ENCODE results near the gene UBA7. TPM values are rescaled to one million over a fixed set of nuclear protein-coding genes. Genes with fewer than 3 reads are reported as not detected.

The UBA7 gene
- total and polyA plus RNA-seq, 2 experiments from 2014 or later: 0.14 to 0.50 TPM

GRCh38 chr3:49801160-49801559, 12.6 kb downstream of the UBA7 start:
- Mint-ChIP-seq H3K9me3 (no peaks in the 10 kb centered on the region), H3K4me3 (peak overlapping the region; percentile 72; the same call in 1 of the 3 replicates), H3K36me3 (ENCODE audit: low read depth) (no peaks in the 10 kb centered on the region), H3K27me3 (ENCODE audit: insufficient read depth, low read depth, poor library complexity) (peaks cover 20% of the 10 kb centered on the region), H3K4me1 (peaks cover 23% of the 10 kb centered on the region), H3K27ac (no peak overlapping the region)
- no peak overlapping the region for H3K4me2 ChIP-seq
- 0 out of 2 replicates have a peak, but pooled peaks cover 7% of the 10 kb centered on the region for H3F3A ChIP-seq (replicated peaks; ENCODE audit: low read depth)
- no peak overlapping the region for H3K4me3 ChIP-seq
- H3K79me2 ChIP-seq (replicated peaks; ENCODE audit: insufficient read depth): no peaks in the 10 kb centered on the region
- no peaks in the 10 kb centered on the region for H3K9me2 ChIP-seq (ENCODE audit: insufficient read depth)
- H2AFZ ChIP-seq: peak overlapping the region; percentile 99; the same call in 1 of the 2 replicates
- no peaks in the 10 kb centered on the region for H3K36me3 ChIP-seq (ENCODE audit: insufficient read depth)
- no peak overlapping the region for H3K27ac ChIP-seq (ENCODE audit: low read depth)
- no peaks in the 10 kb centered on the region for H4K20me1 ChIP-seq (replicated peaks; ENCODE audit: insufficient read depth)
- DNase-seq (ENCODE audit: low spot score) (no peak), ATAC-seq (no peak)
- TF ChIP-seq POLR2AphosphoS5 (IDR thresholded peaks at IDR 0.05; ENCODE audit: low read depth): no peak
- TF ChIP-seq JUNB (IDR thresholded peaks at IDR 0.05; ENCODE audit: unreplicated experiment): no peak
- no peak for TF ChIP-seq NANOG (IDR thresholded peaks at IDR 0.05; ENCODE audit: borderline replicate concordance)
- no peak for TF ChIP-seq STAT1 (IDR thresholded peaks at IDR 0.05; ENCODE audit: unreplicated experiment)
- TF ChIP-seq ETS1 (IDR thresholded peaks at IDR 0.05): no peak
- TF ChIP-seq CTCF (conservative IDR thresholded peaks at IDR 0.05; ENCODE audit: low read depth in 2 of 2): no peak
- no peak for TF ChIP-seq CREB1 (CRISPR knock-in tag; IDR thresholded peaks at IDR 0.05; ENCODE audit: low read depth)
- TF ChIP-seq EZH2phosphoT487 (IDR thresholded peaks at IDR 0.05; ENCODE audit: unreplicated experiment): no peak
- TF ChIP-seq ZNF331 (CRISPR knock-in tag; IDR thresholded peaks at IDR 0.05; ENCODE audit: low read depth): no peak
- no peak for TF ChIP-seq EZH2 (IDR thresholded peaks at IDR 0.05; ENCODE audit: low read depth, unreplicated experiment)
- TF ChIP-seq ZNF462 (CRISPR knock-in tag; IDR thresholded peaks at IDR 0.05): no peak
- TF ChIP-seq REST (IDR thresholded peaks at IDR 0.05; ENCODE audit: unreplicated experiment): no peak
- TF ChIP-seq ZNF114 (CRISPR knock-in tag; IDR thresholded peaks at IDR 0.05): no peak
- peaks cover 17% of the 10 kb centered on the region for H3K4me1 ChIP-seq (ENCODE audit: insufficient read depth)
- H3K27me3 ChIP-seq (ENCODE audit: insufficient read depth): peaks cover 15% of the 10 kb centered on the region

Data from GM23338 (cell line).